ENCODE results near the gene SLC12A9.

DNA sequence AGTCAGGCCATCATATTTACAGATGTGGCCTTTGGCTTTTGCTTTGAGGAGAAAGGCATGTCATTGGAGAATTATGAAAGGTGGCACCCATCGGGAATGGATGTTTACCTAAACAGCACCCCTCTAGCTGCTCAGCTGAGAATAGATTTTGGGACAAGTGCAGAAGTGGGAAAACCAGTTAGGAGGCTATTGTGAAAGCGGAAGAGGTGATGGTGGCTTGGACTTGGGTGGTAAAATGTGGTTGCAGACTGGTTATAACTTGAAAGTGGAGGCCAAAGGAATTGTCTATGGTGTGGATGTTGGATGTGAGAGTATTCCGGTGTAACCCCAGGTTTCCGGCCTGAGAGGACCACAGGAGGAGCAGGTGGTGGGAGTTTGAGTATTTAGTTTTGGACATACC, 5.2 kb upstream of the SLC12A9 start:
- TF ChIP-seq, protein P1, sequence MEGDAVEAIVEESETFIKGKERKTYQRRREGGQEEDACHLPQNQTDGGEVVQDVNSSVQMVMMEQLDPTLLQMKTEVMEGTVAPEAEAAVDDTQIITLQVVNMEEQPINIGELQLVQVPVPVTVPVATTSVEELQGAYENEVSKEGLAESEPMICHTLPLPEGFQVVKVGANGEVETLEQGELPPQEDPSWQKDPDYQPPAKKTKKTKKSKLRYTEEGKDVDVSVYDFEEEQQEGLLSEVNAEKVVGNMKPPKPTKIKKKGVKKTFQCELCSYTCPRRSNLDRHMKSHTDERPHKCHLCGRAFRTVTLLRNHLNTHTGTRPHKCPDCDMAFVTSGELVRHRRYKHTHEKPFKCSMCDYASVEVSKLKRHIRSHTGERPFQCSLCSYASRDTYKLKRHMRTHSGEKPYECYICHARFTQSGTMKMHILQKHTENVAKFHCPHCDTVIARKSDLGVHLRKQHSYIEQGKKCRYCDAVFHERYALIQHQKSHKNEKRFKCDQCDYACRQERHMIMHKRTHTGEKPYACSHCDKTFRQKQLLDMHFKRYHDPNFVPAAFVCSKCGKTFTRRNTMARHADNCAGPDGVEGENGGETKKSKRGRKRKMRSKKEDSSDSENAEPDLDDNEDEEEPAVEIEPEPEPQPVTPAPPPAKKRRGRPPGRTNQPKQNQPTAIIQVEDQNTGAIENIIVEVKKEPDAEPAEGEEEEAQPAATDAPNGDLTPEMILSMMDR (IDR thresholded peaks at IDR 0.05; ENCODE audit: poor library complexity), result no peak
- TF ChIP-seq EZH2 (IDR thresholded peaks at IDR 0.05; ENCODE audit: borderline replicate concordance), result no peak
- no peak for TF ChIP-seq EZH2phosphoT487 (IDR thresholded peaks at IDR 0.05; ENCODE audit: low read depth, severe bottlenecking, unreplicated experiment)
